BE2C (cell line): ENCODE data around the gene CEP70.

ENCODE experiments used
- DNase-seq: peaks from one replicate; pipeline ENCODE4 v3.0.0-alpha.2; 2020
- H3K27me3 ChIP-seq: fragments of 250-450 bp; sonication (Bioruptor Pico); 2 replicates; pipeline ENCODE4 v1.5.1; 2020; ENCODE audit warnings: mild to moderate bottlenecking
- H3K36me3 ChIP-seq: fragments of 250-450 bp; sonication (Bioruptor Pico); 2 replicates; pipeline ENCODE4 v1.5.1; 2020; ENCODE audit warnings: mild to moderate bottlenecking
- H3K4me1 ChIP-seq: fragments of 250-450 bp; sonication (Bioruptor Pico); 2 replicates; pipeline ENCODE4 v1.5.1; 2020
- H3K4me3 ChIP-seq: 2 replicates; pipeline ENCODE4 v1.5.1; 2011; ENCODE audit warnings: low read depth, low read length
- H3K9me3 ChIP-seq: fragments of 250-450 bp; sonication (Bioruptor Pico); 2 replicates; pipeline ENCODE4 v1.5.1; 2020
- CTCF ChIP-seq: IDR thresholded peaks from 2 replicates; pipeline ENCODE4 v1.5.1; 2012; ENCODE audit warnings: mild to moderate bottlenecking, low read depth, low read length

Gene CEP70

GRCh38 chr3:138452436-138452835 is 141.6 kb downstream of the CEP70 start:
- H3K4me1 ChIP-seq: no peaks in the 10 kb centered on the region
- no peak for DNase-seq
- no peaks in the 10 kb centered on the region for H3K9me3 ChIP-seq
- no peaks in the 10 kb centered on the region for H3K36me3 ChIP-seq
- no peaks in the 10 kb centered on the region; the same call in 1 of the 2 replicates for H3K27me3 ChIP-seq
- TF ChIP-seq CTCF: no peak
- no peak overlapping the region for H3K4me3 ChIP-seq

GRCh38 chr3:138451595-138452162 is 142.4 kb downstream of the CEP70 start:
- no peaks in the 10 kb centered on the region for H3K36me3 ChIP-seq
- no peak for DNase-seq
- no peak for TF ChIP-seq CTCF

GRCh38 chr3:138450704-138451424 is 143.2 kb downstream of the CEP70 start:
- TF ChIP-seq CTCF: no peak
- no peak for DNase-seq
- Histone ChIP-seq H3K27me3 (no peaks in the 10 kb centered on the region; the same call in 1 of the 2 replicates), H3K36me3 (no peaks in the 10 kb centered on the region), H3K9me3 (no peaks in the 10 kb centered on the region), H3K4me1 (no peaks in the 10 kb centered on the region), H3K4me3 (no peak overlapping the region)

More at GRCh38 chr3:138451595-138452162, 142.4 kb downstream of the CEP70 start:
- Histone ChIP-seq H3K4me3 (no peak overlapping the region), H3K27me3 (no peaks in the 10 kb centered on the region; the same call in 1 of the 2 replicates), H3K9me3 (no peaks in the 10 kb centered on the region), H3K4me1 (no peaks in the 10 kb centered on the region)

- no peak for DNase-seq
- TF ChIP-seq CTCF: no peak
- no peaks in the 10 kb centered on the region for H3K4me1 ChIP-seq
Measured at GRCh38 chr3:138450181-138450580, 143.9 kb downstream of the CEP70 start.

GRCh38 chr3:138449490-138449889 is 144.6 kb downstream of the CEP70 start:
- Histone ChIP-seq H3K36me3 (no peaks in the 10 kb centered on the region), H3K4me1 (no peaks in the 10 kb centered on the region), H3K27me3 (no peaks in the 10 kb centered on the region), H3K4me3 (no peak overlapping the region), H3K9me3 (no peaks in the 10 kb centered on the region)
- no peak for DNase-seq
- TF ChIP-seq CTCF: no peak

More at GRCh38 chr3:138450181-138450580, 143.9 kb downstream of the CEP70 start:
- no peak overlapping the region for H3K4me3 ChIP-seq
- H3K27me3 ChIP-seq: no peaks in the 10 kb centered on the region; the same call in 1 of the 2 replicates
- H3K9me3 ChIP-seq: no peaks in the 10 kb centered on the region
- no peaks in the 10 kb centered on the region for H3K36me3 ChIP-seq

GRCh38 chr3:138448631-138449030 is 145.4 kb downstream of the CEP70 start:
- no peaks in the 10 kb centered on the region for H3K4me1 ChIP-seq
- TF ChIP-seq CTCF: no peak
- no peak for DNase-seq
- no peak overlapping the region for H3K4me3 ChIP-seq
- no peaks in the 10 kb centered on the region for H3K9me3 ChIP-seq
- H3K36me3 ChIP-seq: no peaks in the 10 kb centered on the region
- no peaks in the 10 kb centered on the region for H3K27me3 ChIP-seq
